CD4-positive, alpha-beta memory T cell (primary cell): ENCODE data around the gene ASB3. TPM values are rescaled to one million over a fixed set of nuclear protein-coding genes. Genes with fewer than 3 reads are reported as not detected.

Experiments used
- polyA plus RNA-seq, 2 donors: library from polyadenylated mRNA; unstranded; fragments of 300-500 nt; fragmentation: Illumina TruSeq; gene quantifications; one replicate each; pipeline ENCODE4 v1.2.3, GENCODE V29; 2021
- total RNA-seq, 2 experiments: library from RNA; stranded (reverse); gene quantifications; one replicate each; pipeline ENCODE4 v1.2.3, GENCODE V29; 2021

Gene ASB3
- total and polyA plus RNA-seq, 4 experiments from 2014 or later: 18.1 to 43.5 (median 34.6) TPM

Other genes starting within 250 kb of the ASB3 start
- 1 to 10 TPM; 1.5 to 1.6 TPM for gene CHAC2, start 19.1 kb downstream of the ASB3 start, total RNA-seq
- gene CHAC2, start 19.1 kb downstream of the ASB3 start, polyA plus RNA-seq: 1 to 10 TPM; 3.6 to 4.9 TPM
- 10 to 100 TPM; 32.4 to 33.6 TPM for gene ERLEC1, start 91 bp upstream of the ASB3 start, total RNA-seq
- gene ERLEC1, start 91 bp upstream of the ASB3 start, polyA plus RNA-seq: 10 to 100 TPM; 37.1 to 47.3 TPM
- gene GPR75, start 73.0 kb upstream of the ASB3 start, total RNA-seq: 1 to 10 TPM; 3.1 to 4.3 TPM
- not detected for gene GPR75, start 73.0 kb upstream of the ASB3 start, polyA plus RNA-seq
- 10 to 100 TPM; 41.7 to 49.9 TPM for gene PSME4, start 184.0 kb upstream of the ASB3 start, total RNA-seq
- gene PSME4, start 184.0 kb upstream of the ASB3 start, polyA plus RNA-seq: 1 to 10 TPM; 2.3 to 8.3 TPM